HG03103 (cell line): ENCODE results near the gene FIP1L1.
"Not testable (repeated sequence)": the region's sequence is repeated elsewhere in the genome, so short reads cannot be mapped to it uniquely, and the experiment has no call there.

Source experiments
- ATAC-seq: cut with Tn5 transposase; IDR thresholded peaks from one replicate; pipeline ENCODE4 v1.9.1; 2021; ENCODE audit warnings: low read depth; ENCODE audit not compliant: unreplicated experiment

FIP1L1 gene

DNA sequence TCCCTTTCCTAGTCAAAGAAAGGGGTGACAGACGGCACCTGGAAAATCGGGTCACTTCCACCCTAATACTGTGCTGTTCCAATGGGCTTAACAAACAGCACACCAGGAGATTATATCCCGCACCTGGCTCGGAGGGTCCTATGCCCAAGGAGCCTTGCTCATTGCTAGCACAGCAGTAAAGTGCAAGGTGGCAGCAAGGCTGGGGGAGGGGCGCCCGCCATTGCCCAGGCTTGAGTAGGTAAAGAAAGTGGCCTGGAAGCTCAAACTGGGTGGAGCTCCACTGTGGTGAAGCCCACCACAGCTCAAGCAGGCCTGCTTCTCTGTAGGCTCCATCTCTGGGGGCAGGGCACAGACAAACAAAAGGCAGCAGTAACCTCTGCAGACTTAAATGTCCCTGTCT, 89.1 kb downstream of the FIP1L1 start:
- ATAC-seq = not testable (repeated sequence)

DNA sequence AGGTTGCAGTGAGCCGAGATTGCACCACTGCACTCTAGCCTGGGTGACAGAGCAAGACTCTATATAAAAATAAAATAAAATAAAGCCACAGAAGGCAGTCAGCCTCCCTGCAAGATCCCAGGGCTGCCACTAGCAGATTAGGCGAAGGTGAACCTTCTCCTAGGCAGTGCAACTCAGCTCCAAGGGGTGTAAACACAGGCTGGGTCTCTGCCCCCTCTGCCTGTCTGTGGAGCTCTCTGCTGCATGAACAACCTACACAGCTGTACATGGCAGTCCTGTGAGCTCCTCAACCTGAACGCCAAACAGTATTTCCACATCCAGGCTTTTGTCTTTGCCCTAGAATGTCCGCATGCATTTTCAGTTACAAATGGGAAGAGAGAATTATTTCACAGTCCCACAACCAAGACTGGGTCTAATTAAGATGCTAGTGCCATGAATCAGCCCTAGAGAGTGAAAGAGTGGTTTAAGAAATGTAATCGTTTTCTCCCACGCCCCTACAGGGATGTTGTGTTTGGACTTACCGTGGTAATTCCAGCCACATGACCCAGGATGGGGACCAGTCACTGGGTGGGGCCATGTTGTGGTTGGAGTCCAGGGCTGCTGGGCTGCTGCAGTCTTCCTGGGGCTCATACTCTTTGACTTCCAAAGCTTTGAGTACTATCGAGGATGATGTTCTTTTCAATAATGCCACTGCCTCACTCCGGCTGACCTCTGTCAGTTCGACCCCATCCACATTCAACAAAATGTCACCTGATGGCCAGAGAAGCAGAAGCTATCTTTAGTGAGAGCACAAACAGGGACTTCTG, 99.0 kb downstream of the FIP1L1 start:
- no peak for ATAC-seq

DNA sequence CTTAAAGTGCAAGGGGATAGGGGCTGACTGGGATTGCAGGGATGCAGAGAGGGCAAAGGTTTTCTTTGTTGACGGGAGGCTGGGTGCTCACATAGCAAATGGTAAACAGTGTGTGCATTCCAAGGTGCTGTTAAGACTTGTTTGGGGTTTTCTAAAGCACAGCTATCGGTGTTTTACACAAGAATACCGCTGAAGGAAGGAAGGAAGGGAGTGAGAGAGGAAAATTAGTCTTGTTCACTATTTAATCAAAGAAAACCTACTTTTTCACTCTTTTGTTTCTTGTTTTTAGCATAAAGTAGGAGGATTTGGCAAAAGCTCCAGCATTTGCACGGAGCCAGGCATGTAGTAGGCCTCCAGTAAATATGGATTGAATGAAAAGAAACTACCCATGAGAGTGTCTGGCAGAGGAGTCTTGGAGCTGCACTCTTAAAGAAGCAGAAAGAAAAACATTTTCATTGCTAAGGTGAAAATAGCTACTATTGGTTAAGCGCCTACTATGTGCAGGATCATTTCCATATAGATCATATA, 99.7 kb downstream of the FIP1L1 start:
- no peak for ATAC-seq

DNA sequence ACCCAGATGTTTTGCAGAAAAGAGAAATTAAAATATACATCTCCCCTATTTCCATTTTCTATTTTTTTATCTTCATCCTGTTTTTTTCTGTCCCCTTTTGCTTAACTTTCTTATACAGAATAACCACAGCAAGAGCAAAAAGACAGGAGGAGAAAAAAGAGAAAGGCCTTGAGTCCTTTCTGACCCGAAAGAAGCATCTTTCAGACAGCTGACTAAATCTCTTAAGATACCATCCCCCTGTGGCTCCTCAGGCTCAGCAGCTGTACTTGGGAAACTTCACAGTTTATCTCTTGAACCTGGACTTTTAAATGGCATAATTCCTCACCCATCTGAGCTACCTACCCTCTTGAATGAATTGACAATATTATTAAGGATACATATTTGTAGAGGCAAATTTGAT, 100.2 kb downstream of the FIP1L1 start:
- no peak for ATAC-seq

DNA sequence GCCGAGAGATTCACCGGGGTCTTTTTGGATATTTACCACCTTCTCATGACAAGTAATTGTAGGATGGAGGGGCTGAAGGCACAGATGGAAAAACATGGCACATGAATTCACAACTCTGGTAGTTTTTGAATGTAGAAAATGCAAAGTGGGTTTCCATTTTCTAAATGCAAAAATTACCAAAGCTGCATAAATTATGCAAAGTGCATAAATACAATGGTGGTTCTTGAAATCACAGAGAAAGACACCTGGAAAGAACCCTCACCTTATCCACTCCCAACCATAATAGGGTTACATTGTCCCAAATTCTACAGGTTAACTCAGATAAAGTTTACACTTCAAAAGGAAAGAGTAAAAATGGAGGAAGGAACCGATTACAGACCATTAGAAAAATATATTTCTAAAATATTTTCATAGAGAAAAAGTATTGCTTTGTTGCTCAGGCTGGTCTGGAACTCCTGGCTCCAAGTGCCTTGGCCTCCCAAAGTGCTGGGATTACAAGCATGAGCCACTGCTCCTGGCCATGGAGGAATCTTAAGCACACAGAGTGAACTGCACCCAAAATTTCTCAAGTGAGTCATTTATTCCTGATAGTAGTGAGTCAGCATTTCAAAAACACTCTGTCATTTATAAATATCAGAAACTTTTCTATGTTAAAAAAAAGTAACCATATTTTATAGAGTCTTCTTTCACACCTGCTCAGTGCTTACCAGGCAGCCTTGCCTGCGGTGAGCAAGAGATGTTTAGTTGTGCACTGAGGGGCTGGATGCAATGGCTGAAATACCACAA, 101.4 kb downstream of the FIP1L1 start:
- no peak for ATAC-seq

DNA sequence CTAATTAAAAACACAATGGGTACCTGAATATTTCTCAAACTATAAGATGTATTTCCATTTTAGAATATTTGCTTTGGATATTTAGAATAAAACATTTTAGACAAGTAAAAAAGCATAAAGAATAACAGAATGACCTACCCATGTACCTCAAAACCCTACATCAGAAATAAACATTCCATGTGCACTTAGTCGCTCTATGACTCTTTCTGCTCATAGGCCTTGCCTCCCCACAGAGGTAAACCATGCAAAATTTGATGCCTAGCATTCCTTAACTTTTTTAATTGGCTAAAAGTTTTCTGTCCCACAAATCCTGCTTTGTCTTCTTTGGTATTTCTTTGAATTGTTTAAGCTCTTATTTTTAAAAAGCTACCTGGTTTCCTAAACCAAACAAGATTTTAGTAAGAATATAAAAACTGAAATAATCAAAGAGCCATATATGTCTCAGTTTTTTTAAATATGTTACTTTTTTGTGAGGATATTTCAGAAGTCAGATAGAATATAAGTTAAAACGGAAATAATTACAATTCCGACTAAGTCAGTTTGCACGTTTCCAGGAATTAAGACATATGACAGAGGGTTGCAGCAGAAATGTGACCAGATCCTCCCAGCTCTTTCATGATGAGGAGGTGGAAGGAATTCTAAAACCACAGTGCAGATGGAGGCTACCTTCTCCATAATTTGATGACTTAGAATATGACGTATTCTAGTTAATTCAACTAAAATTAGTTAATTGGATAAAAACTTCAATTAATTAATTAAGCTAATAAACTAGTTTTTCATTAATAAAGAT, 102.5 kb downstream of the FIP1L1 start:
- no peak for ATAC-seq

DNA sequence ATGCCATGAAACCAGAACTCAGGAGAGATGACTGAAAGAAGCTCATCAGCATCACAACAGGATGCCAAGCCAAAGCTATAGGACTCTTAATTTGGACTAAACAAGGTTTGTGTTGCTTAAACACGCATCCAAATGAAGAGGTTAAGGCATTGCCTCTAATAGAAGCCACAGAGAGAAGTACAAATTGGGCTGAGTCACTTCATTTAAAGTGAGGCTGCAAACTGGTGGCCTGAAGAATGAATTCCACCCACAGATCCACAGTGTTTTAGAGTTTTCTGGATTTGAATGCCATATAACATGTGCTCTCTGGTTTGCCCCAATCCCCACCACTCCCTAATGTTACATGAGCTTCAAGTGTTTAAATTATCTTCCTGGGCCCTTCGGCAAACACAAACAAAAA, 103.5 kb downstream of the FIP1L1 start:
- ATAC-seq = no peak

DNA sequence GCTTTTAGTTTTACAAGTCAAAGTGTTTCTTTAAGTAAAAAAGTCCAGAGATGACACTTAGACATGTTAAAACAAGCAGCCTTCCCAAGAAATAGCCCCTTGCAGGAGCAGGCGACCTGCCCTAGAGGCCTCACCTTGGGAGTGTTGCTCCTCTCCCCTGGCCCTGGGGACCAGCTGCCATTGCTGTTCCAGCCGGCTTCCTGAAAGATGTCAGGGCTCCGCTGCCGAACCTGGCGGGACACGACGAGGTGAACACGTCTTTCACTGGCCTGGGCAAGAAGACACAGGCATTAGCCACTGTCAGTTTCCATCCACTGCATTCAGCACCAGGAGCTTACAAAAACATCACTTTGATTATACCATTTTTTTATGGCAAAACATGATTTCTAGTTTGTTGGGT, 104.1 kb downstream of the FIP1L1 start:
- ATAC-seq = no peak

DNA sequence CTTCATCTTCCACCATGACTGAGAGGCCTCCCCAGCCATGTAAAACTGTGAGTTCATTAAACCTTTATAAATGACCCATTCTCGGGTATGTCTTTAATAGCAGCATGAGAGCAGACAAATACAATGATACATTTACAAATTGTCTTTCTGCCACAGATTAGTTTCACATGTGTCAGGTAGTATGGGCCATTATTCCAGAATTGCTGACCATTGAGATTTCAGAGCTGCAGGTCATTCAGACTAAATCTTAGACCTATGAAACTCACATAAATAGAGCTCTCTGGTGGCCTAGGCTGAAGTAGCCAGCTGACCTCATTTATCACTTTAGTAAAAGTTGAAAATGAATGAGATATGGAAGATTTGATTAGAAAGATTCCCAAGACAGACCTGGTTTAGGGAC, 105.8 kb downstream of the FIP1L1 start:
- ATAC-seq = no peak

DNA sequence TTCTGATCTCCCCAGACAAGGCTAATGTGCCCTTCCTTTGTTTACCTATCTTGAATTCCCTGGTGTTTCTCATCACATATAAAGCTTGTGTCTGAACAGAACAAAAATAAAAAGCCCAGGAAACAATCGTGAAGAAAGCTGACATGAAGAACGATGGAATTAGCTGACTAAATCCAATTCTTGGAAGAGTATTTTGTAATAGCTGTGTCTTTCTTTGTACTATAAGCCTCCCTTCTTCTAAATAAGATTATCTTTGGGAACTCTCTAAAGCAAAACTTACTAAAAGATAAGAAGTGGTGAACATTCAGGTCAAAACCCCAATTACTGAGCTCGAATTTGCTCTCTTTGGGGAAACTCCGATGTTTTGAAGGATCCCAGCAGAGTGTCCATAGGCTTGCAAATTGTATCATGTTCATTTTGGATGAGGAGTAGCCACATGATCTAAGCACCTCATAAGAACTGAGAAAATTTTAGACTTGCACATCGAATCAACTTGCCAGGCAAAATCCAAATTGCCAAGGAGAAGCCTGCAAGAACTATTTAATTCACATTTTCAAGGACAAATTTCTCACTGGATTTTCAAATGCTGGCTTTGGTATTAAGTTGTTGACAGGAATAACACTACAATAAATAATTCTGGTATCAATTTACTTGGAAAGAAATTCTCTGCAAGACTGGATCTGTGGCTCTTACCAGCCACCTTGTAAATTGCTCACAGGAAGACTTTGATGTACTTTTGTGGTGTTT, 107.6 kb downstream of the FIP1L1 start:
- ATAC-seq = no peak

DNA sequence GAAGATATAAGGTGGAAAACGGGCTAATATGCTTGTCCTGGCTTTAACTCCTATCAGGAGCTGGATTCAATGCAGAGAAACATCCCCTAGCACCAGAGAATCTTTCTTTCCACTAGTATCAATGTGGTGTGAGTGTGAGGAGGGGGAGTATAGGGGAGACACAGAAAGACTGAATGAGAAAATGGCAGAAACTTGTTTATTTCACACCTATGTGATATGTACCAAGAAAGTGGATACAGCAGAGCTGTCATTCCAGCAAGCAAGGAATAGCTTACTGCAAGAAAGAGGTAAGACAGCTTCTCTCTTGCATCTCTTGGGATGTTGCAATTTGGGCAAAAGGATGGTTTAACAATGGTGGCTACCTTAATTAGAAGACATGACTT, 108.2 kb downstream of the FIP1L1 start:
- ATAC-seq = no peak

DNA sequence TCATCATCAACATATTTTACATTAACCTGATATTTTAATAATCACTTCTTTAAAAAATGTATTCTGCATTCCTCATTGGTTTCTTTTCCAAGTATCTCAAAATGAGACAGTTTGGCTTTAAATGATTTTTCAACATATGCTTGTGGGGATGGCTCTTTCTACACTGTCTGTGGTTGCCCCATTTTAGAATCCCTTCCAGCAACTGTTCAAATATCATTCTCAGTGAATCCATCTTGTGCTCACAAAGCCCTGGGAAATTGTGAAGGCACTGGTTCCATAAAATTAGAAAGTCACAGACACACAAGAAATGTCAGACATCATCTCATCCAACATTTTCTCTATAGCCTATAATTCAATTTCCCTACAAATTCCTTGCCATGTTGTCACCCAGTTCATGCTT, 110.3 kb downstream of the FIP1L1 start:
- no peak for ATAC-seq

DNA sequence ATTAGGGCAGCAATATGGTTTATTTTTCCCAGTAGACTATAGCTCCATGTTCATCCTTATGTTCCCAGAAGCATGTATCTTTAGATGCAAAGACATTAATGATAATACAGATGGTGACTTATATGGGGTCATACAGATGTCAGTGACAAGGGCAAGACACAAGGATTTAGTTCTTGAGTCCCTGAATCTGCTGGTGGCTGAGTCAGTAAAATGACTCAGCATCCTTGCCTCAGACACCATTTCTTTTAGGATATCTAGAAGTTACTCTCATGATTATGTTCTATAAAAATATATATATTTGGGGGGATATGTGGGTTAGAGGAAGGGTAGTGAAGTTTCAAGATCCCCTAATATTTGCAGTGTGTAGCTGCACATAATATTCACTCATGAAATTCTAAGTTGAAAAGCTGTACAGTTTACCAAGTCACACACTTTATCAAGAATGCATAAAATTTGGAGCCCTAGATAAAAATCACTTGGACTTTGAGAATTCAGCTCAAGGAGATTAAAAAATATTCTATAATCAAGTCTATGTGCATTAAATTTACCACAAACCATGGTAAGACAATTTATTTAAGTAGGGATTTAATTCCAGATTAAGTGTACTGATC, 111.9 kb downstream of the FIP1L1 start:
- no peak for ATAC-seq

DNA sequence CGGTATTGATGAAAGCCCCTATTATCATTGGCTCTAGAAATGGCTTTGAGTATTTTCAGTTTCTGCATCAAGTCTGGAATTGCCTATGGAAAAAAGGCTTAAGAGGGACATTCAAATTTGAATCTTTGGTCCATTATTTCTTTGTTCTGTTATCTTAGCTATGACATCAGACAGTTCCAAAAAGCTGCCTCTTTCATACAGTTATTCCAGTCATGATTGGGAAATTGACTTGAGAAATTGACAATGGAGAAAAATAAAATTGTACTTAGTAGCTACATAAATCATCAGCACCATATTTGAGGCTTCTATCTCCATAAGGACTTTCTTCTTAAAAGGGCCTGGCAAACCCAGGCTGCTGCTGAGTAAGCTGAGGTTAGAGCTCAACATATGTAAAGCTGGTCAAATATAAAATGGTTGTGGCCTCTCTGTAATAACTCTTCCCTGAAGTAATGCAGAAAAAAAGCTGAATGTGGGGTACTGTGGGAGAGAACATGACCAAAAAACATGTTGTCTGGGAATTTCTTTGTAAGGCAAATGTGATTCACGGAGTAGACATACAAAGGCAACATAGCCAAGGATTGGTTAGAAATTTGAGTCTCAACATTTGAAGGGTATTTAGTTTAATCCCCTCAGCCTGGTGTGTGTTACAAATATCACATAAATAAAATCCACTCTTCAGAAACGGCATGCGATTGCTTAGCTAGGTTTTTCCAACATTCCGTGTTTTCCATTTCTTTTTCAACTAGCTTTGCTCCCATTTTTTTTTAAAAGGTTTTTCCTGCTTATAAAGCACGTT, 112.9 kb downstream of the FIP1L1 start:
- ATAC-seq = no peak

DNA sequence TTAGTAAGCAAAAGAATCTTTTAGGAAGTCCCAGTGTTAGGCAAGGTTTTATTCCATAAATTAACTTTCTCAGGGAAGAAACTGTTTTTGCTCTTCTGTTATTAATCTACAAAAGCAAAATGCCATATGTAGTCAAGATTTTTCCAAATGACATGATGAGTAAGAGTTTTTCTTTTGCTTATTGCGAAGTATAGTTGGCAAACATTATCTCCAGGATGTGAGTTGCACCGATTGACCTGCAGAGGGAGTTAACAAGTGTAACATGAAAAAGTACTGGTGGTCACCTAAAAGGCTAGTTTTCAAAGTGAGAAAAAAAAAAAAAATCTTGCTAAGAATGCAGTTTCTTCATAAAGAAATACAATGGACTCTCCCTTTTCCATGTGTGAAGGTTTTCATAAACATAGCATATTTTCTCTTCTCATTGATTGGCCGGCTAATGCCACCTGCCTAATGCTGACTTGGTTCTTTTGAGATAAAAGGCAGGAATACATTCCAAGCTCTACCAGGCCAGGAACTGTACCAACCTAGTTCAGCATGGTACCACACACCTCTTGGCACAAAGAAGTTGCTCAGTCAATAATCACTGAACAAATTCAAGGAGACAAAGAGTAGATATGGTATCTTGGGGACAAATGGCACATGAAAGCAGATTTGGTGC, 113.7 kb downstream of the FIP1L1 start:
- no peak for ATAC-seq

DNA sequence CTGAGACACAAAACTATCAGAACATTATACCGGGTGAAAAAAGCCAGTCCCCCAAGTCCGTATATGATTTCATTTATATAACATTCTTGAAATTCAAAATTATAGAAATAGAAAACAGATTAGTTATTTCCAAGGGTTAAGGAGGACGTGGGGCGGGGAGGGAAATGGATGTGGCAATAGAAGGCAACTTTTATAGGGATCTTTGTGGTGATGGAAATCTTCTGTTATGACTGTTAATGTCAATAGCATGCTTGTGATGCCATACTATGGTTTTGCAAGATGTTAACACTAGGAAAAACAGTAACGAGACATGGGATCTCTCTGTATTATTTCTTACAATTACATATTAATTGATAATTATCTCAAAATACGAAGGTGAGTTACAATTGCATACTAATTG, 117.4 kb downstream of the FIP1L1 start:
- ATAC-seq = no peak

DNA sequence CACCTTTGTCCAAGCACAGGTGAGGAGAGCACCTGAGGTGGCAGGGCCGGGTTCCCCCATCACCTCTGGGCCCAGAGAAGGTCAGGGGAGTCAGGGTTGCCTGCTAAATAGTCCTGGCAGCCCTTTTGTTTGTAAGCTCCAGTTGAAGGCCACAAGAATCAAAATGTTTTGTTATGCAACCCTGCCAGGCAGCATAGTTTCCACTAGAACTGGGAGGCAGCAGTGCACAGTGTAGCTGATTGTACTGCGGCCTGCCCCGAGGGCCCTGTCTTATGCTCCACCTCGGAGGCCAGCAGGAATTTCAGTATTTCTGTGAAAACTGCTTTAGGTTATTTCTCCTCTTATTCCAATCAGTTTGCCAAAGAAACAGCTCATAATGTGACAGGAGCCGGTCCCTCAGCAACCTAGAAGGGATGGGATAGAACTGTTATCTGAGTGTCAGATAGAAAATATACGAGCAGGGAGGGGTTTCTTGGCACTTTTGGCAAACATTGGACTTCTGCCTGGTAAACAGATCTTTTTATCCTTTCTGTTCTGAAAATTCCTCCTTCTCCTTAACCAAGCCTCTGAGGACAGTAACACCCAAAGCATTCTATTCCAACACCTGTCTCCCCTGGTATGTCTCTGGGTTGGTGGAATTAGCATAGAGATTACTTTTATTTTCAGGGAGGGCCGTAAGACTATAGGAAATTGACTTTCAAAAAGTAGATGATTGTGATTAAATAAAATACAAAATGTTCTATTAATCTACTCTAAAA, 120.2 kb downstream of the FIP1L1 start:
- no peak for ATAC-seq

DNA sequence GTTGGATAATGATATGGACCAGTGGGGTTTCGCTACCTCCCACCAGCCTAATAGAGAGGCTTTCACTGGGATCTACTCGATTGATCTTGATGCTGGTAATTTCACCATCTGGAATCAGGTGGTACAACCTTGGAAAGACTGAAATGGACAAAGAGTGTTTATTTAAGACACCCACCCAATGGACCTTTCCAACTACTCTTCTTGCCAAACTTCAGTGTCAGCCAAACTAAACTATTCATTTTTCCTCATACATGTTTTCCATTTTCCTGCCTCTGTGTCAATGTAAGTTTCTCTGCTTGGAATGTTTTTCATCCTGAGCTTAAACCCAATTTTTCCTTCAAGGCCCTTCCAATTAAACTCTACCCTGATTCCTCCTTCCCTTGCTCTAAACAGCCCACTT, 121.3 kb downstream of the FIP1L1 start:
- no peak for ATAC-seq
